CD4-positive, alpha-beta memory T cell (primary cell): Measurements from ENCODE around the gene FGGY. TPM values are rescaled to one million over a fixed set of nuclear protein-coding genes. Genes with fewer than 3 reads are reported as not detected.
"Not testable (repeated sequence)": the region's sequence is repeated elsewhere in the genome, so short reads cannot be mapped to it uniquely, and the experiment has no call there.

Source experiments
- CTCF ChIA-PET: fragments of 350-600 bp; sonication (Branson Sonifier 250); formaldehyde crosslinking; loops from one replicate; lab custom pipeline; 2021; ENCODE audit warnings: inconsistent platforms; ENCODE audit not compliant: partially characterized antibody; lab: Charles Lee
- POLR2A ChIA-PET: fragments of 350-600 bp; sonication (Branson Sonifier 250); formaldehyde crosslinking; loops from one replicate; lab custom pipeline; 2021; ENCODE audit not compliant: partially characterized antibody; lab: Charles Lee
- DNase-seq, 5 donors: peaks; one replicate each; pipeline versions ENCODE4 v3.0.0 to v3.0.0-alpha.2; 2020 to 2022; ENCODE audit warnings: mixed read lengths in 1 of 5
- H3K27ac ChIP-seq: one replicate; pipeline ENCODE4 v1.7.0; 2013; ENCODE audit warnings: low read depth, low read length
- H3K27me3 ChIP-seq: 2 replicates; pipeline ENCODE4 v1.7.0; 2013; ENCODE audit warnings: mild to moderate bottlenecking, low read length, moderate library complexity; ENCODE audit not compliant: insufficient read depth
- H3K36me3 ChIP-seq: 2 replicates; pipeline ENCODE4 v1.7.0; 2013; ENCODE audit warnings: mild to moderate bottlenecking, low read length, moderate library complexity; ENCODE audit not compliant: insufficient read depth
- H3K4me1 ChIP-seq: 2 replicates; pipeline ENCODE4 v1.7.0; 2013; ENCODE audit warnings: mild to moderate bottlenecking, low read length, moderate library complexity; ENCODE audit not compliant: insufficient read depth
- H3K4me3 ChIP-seq, 2 donors: one replicate each; pipeline ENCODE4 v1.7.0; 2013; ENCODE audit warnings: low read length in 2 of 2, mild to moderate bottlenecking in 1 of 2
- H3K9me3 ChIP-seq, 2 donors: one replicate each; pipeline ENCODE4 v1.7.0; 2013; ENCODE audit warnings: low read length in 2 of 2, control low read depth in 1 of 2; ENCODE audit not compliant: control insufficient read depth in 1 of 2
- H3K27ac Mint-ChIP-seq, 7 donors: one replicate each; pipeline ENCODE4 v1.8.0; 2020 to 2021; ENCODE audit warnings: mixed read lengths in 7 of 7, mild to moderate bottlenecking in 6 of 7, inconsistent platforms in 3 of 7, moderate library complexity in 3 of 7
- H3K27me3 Mint-ChIP-seq, 2 donors: one replicate each; pipeline ENCODE4 v1.8.0; 2020 to 2021; ENCODE audit warnings: mixed read lengths in 2 of 2
- H3K36me3 Mint-ChIP-seq, 2 donors: one replicate each; pipeline ENCODE4 v1.8.0; 2020 to 2021; ENCODE audit warnings: mixed read lengths in 2 of 2, inconsistent platforms in 1 of 2, mild to moderate bottlenecking in 1 of 2
- H3K4me1 Mint-ChIP-seq, 4 donors: one replicate each; pipeline ENCODE4 v1.8.0; 2020 to 2021; ENCODE audit warnings: mixed read lengths in 4 of 4, mild to moderate bottlenecking in 1 of 4
- H3K4me3 Mint-ChIP-seq, 8 donors: one replicate each; pipeline ENCODE4 v1.8.0; 2020 to 2021; ENCODE audit warnings: mixed read lengths in 8 of 8, mild to moderate bottlenecking in 7 of 8, moderate library complexity in 6 of 8, inconsistent platforms in 3 of 8
- H3K9me3 Mint-ChIP-seq, 8 donors: one replicate each; pipeline ENCODE4 v1.8.0; 2020 to 2021; ENCODE audit warnings: mixed read lengths in 8 of 8, mild to moderate bottlenecking in 5 of 8, inconsistent platforms in 3 of 8, moderate library complexity in 1 of 8
- intact Hi-C: fragments of 100-400 bp; cut with micrococcal nuclease; formaldehyde crosslinking; loops from one replicate; pipeline ENCODE4 v1.15.1; 2023
- polyA plus RNA-seq, 2 donors: library from polyadenylated mRNA; unstranded; fragments of 300-500 nt; fragmentation: Illumina TruSeq; gene quantifications; one replicate each; pipeline ENCODE4 v1.2.3, GENCODE V29; 2021
- total RNA-seq, 2 experiments: library from RNA; stranded (reverse); gene quantifications; one replicate each; pipeline ENCODE4 v1.2.3, GENCODE V29; 2021

FGGY gene
- total and polyA plus RNA-seq, 4 experiments from 2014 or later, result 1.8 to 8.8 (median 3.6) TPM

DNA sequence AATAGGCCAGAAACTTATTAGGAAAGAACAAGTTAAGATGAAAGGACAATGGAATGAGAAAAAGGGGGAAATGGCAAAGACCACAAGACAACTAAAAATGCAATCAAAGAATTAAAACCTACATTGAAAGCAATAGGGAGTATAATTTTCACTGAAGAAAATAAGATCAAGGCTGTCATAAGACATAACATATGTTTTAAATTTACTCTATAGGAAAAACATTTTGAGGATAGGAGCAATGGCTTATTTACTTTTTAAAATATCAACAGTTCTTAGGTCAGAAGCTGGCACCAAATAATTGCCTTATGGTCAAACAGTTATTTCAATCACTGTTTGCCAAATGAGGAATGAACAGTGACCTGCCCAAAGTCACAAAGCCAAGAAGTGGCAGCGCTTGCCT lies 346.6 kb downstream of the FGGY start:
- DNase-seq, result no peak
- CTCF ChIA-PET, result no interaction called here

GRCh38 chr1:59645893-59646292 lies 349.0 kb downstream of the FGGY start:
- Histone ChIP-seq H3K9me3 (no peaks in the 10 kb centered on the region), H3K4me1 (no peaks in the 10 kb centered on the region), H3K4me3 (no peak overlapping the region), H3K27me3 (no peaks in the 10 kb centered on the region), H3K27ac (no peak overlapping the region), H3K36me3 (no peaks in the 10 kb centered on the region)
- no peaks in the 10 kb centered on the region for H3K36me3 Mint-ChIP-seq
- no peak for DNase-seq
- ChIA-PET POLR2A (no interaction called here), CTCF (no interaction called here)
- no peaks in the 10 kb centered on the region for H3K4me1 Mint-ChIP-seq
- H3K4me3 Mint-ChIP-seq, result no peak overlapping the region
- intact Hi-C loops, result no loop called here
- H3K9me3 Mint-ChIP-seq, result peaks cover 0 to under 1% (median 0%) of the 10 kb centered on the region in 8 donors
- H3K27ac Mint-ChIP-seq, result no peak overlapping the region
- no peaks in the 10 kb centered on the region for H3K27me3 Mint-ChIP-seq

More for the DNA sequence above, 346.6 kb downstream of the FGGY start:
- POLR2A ChIA-PET, result no interaction called here
- no peaks in the 10 kb centered on the region for H3K27me3 ChIP-seq
- Mint-ChIP-seq H3K27ac (peak overlapping the region in 1 of 7 donors; percentile 12), H3K4me1 (no peaks in the 10 kb centered on the region), H3K27me3 (no peaks in the 10 kb centered on the region), H3K9me3 (no peaks in the 10 kb centered on the region), H3K36me3 (no peaks in the 10 kb centered on the region), H3K4me3 (no peak overlapping the region)
- H3K27ac ChIP-seq, result no peak overlapping the region
- no peaks in the 10 kb centered on the region for H3K9me3 ChIP-seq
- H3K4me1 ChIP-seq, result no peaks in the 10 kb centered on the region
- no peak overlapping the region for H3K4me3 ChIP-seq
- intact Hi-C loops, result no loop called here
- H3K36me3 ChIP-seq, result no peaks in the 10 kb centered on the region

DNA sequence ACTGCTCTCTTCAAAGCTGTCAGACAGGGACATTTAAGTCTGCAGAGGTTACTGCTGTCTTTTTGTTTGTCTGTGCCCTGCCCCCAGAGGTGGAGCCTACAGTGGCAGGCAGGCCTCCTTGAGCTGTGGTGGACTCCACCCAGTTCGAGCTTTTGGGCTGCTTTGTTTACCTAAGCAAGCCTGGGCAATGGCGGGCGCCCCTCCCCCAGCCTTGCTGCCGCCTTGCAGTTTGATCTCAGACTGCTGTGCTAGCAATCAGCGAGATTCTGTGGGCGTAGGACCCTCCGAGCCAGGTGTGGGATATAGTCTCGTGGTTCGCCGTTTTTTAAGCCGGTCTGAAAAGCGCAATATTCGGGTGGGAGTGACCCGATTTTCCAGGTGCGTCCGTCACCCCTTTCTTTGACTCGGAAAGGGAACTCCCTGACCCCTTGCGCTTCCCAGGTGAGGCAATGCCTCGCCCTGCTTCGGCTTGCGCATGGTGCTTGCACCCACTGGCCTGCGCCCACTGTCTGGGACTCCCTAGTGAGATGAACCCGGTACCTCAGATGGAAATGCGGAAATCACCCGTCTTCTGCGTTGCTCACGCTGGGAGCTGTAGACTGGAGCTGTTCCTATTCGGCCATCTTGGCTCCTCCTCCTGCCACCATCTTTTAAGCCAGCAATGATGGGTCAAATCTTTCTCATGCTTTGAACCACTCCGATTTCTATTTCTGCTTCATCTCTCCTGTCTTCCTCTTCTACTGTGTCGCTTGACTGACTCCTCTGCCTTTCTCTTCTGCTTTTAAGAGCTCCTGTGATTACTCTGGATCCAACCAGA lies 356.5 kb downstream of the FGGY start:
- DNase-seq, H3K36me3 Mint-ChIP-seq, H3K4me1 Mint-ChIP-seq: not testable (repeated sequence)

DNA sequence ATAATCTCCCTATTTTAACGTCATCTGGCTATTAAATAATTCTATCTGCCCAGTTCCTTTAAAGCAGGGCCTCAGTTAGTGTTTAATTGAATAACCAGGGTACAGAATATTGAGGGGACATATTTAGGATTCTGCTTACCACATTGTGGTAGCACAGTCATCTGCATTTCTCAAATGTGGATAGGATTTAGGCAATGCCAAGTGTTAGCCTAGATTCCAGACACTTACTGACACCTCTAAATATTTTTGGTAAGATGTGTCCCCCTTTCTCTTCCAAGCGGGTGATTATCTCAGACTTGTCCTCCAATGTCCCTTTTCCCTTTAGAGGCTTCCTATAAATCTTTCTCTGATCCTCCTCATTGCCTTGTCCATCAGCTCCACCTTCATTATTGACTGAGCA lies 357.1 kb downstream of the FGGY start:
- intact Hi-C loops, result no loop called here
- ChIA-PET CTCF (no interaction called here), POLR2A (no interaction called here)
- H3K9me3 Mint-ChIP-seq, result peaks cover 0 to 11% (median 3%) of the 10 kb centered on the region in 8 donors
- Histone ChIP-seq H3K9me3 (no peaks in the 10 kb centered on the region), H3K36me3 (no peaks in the 10 kb centered on the region), H3K4me3 (no peak overlapping the region), H3K4me1 (no peaks in the 10 kb centered on the region), H3K27me3 (no peaks in the 10 kb centered on the region), H3K27ac (no peak overlapping the region)
- peaks cover 0 to 4% of the 10 kb centered on the region in 2 donors for H3K36me3 Mint-ChIP-seq
- no peaks in the 10 kb centered on the region for H3K4me1 Mint-ChIP-seq
- no peak for DNase-seq
- H3K4me3 Mint-ChIP-seq, result no peak overlapping the region
- peaks cover 1% of the 10 kb centered on the region in 2 donors for H3K27me3 Mint-ChIP-seq
- no peak overlapping the region for H3K27ac Mint-ChIP-seq

More for the DNA sequence above, 356.5 kb downstream of the FGGY start:
- H3K4me3 Mint-ChIP-seq, CTCF ChIA-PET, H3K27ac ChIP-seq, H3K36me3 ChIP-seq, intact Hi-C loops, H3K4me1 ChIP-seq, H3K27ac Mint-ChIP-seq, H3K27me3 Mint-ChIP-seq, H3K4me3 ChIP-seq, POLR2A ChIA-PET, H3K9me3 ChIP-seq, H3K27me3 ChIP-seq: not testable (repeated sequence)
- peaks cover 0 to 11% (median 3%) of the 10 kb centered on the region in 8 donors for H3K9me3 Mint-ChIP-seq

GRCh38 chr1:59657873-59658465 lies 361.1 kb downstream of the FGGY start:
- peaks cover 0 to 5% (median 2%) of the 10 kb centered on the region in 8 donors for H3K9me3 Mint-ChIP-seq
- no peak for DNase-seq
- H3K4me1 ChIP-seq, result no peaks in the 10 kb centered on the region
- no peaks in the 10 kb centered on the region for H3K9me3 ChIP-seq
- no peak overlapping the region for H3K27ac Mint-ChIP-seq
- H3K36me3 Mint-ChIP-seq, result peaks cover 0 to 4% of the 10 kb centered on the region in 2 donors
- POLR2A ChIA-PET, result no interaction called here
- no peaks in the 10 kb centered on the region for H3K4me1 Mint-ChIP-seq
- peaks cover 1% of the 10 kb centered on the region in 2 donors for H3K27me3 Mint-ChIP-seq
- intact Hi-C loops, result no loop called here
- CTCF ChIA-PET, result no interaction called here
- H3K36me3 ChIP-seq, result no peaks in the 10 kb centered on the region
- no peak overlapping the region for H3K4me3 Mint-ChIP-seq
- H3K27me3 ChIP-seq, result no peaks in the 10 kb centered on the region
- no peak overlapping the region for H3K4me3 ChIP-seq
- H3K27ac ChIP-seq, result no peak overlapping the region

- no peaks in the 10 kb centered on the region for H3K36me3 ChIP-seq
Observed at GRCh38 chr1:59664166-59664565, 367.3 kb downstream of the FGGY start.

DNA sequence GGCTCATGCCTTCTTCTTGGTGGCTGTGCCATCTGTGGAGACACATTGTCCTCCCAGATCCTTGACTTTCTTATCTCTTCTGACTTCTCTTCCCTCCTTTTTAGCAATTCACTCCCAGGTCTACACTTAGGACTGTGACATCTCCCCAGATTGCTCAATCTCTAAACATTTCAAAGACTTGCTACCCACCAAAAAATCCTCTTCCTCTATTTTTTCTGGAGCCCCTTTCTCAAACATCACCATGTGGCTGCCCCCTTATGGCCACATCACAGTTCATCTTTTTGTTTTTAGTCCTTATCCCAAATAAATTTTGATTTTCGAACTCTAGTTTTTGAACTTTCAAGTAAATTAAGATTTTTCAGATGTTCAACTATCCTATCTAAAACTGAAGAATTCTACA lies 369.2 kb downstream of the FGGY start:
- CTCF ChIA-PET, result no interaction called here
- POLR2A ChIA-PET, result no interaction called here
- Mint-ChIP-seq H3K4me1 (no peaks in the 10 kb centered on the region), H3K36me3 (peaks cover 0 to 9% of the 10 kb centered on the region in 2 donors), H3K9me3 (no peaks in the 10 kb centered on the region), H3K27ac (no peak overlapping the region), H3K4me3 (no peak overlapping the region), H3K27me3 (no peaks in the 10 kb centered on the region)
- Histone ChIP-seq H3K27ac (no peak overlapping the region), H3K36me3 (no peaks in the 10 kb centered on the region), H3K9me3 (no peaks in the 10 kb centered on the region), H3K4me3 (no peak overlapping the region), H3K4me1 (no peaks in the 10 kb centered on the region), H3K27me3 (no peaks in the 10 kb centered on the region)
- intact Hi-C loops, result no loop called here
- DNase-seq, result no peak

More at GRCh38 chr1:59664166-59664565, 367.3 kb downstream of the FGGY start:
- CTCF ChIA-PET, result no interaction called here
- no peak for DNase-seq
- H3K27me3 ChIP-seq, result no peaks in the 10 kb centered on the region
- Mint-ChIP-seq H3K4me3 (no peak overlapping the region), H3K27ac (no peak overlapping the region), H3K4me1 (no peaks in the 10 kb centered on the region), H3K36me3 (peaks cover 0 to 6% of the 10 kb centered on the region in 2 donors), H3K27me3 (no peaks in the 10 kb centered on the region), H3K9me3 (no peaks in the 10 kb centered on the region)
- H3K4me1 ChIP-seq, result no peaks in the 10 kb centered on the region
- no peak overlapping the region for H3K27ac ChIP-seq
- H3K9me3 ChIP-seq, result no peaks in the 10 kb centered on the region
- no peak overlapping the region for H3K4me3 ChIP-seq
- POLR2A ChIA-PET, result no interaction called here
- intact Hi-C loops, result no loop called here
